GM21529 (cell line): ENCODE measurements around the gene ZBTB5.
"Not testable (repeated sequence)": the region's sequence is repeated elsewhere in the genome, so short reads cannot be mapped to it uniquely, and the experiment has no call there.

Experiments used
- ATAC-seq: cut with Tn5 transposase; IDR thresholded peaks from one replicate; pipeline ENCODE4 v1.9.1; 2021; ENCODE audit not compliant: unreplicated experiment

Gene ZBTB5

DNA sequence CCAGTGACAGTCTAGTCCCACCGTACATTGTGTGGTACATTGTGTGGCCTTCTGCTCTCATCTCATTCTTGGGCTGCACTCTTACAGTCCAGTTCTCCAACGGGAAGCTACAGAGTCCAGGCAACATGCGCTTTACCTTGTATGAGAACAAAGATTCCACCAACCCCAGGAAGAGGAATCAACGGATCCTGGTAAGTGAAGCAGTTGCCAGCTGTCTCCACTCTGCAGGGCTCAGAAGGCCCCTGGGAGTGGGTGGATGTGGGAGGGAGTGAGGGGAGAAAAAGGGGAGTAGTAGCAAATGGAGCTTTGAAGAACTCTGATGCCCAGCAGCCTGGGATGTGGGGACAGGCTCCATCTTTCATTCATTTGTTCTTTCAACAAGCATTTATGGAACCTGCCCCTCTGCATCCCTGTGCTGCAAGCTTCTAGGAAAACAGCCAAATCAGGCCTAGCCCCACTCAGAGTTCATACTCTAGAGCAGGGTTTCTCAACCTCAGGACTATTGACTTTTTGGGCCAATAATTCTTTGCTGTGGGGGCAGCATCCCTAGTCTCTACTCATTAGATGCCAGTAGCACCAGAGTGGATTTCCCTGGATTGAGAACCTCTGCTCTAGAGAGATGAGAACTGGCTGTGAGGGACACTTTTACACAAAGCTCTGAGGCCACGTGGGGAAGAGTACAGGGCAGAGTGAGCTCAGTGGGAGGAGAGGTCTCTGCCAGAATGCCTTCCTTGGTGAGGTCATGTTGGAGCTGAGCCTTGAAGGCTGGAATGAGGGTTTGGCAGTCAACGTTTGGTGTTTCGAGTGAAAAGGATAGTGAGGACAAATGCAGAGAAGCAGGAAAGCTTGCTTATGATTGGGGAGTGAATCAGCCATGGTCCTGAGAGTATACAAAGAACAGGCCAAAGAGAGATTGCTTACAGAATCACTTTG is 21.6 kb upstream of the ZBTB5 start:
- ATAC-seq, result no peak

DNA sequence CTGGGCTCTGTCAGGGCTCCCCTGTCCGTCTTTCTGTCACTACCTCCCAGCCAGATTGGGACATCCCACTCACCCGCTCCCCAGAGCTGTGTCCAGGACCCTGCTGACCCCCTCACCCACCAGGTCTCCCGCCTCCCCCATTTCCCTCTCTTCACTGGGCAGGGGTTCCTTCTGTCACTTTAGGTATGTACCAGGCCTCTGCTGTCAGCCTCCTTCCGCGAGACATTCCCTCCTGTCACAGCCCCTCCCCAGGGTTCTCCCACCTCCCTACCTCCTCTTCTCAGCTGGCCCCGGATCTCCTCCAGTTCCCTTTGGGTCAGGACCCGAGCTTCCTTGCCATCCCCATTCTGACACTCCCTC is 21.0 kb upstream of the ZBTB5 start:
- no peak for ATAC-seq

DNA sequence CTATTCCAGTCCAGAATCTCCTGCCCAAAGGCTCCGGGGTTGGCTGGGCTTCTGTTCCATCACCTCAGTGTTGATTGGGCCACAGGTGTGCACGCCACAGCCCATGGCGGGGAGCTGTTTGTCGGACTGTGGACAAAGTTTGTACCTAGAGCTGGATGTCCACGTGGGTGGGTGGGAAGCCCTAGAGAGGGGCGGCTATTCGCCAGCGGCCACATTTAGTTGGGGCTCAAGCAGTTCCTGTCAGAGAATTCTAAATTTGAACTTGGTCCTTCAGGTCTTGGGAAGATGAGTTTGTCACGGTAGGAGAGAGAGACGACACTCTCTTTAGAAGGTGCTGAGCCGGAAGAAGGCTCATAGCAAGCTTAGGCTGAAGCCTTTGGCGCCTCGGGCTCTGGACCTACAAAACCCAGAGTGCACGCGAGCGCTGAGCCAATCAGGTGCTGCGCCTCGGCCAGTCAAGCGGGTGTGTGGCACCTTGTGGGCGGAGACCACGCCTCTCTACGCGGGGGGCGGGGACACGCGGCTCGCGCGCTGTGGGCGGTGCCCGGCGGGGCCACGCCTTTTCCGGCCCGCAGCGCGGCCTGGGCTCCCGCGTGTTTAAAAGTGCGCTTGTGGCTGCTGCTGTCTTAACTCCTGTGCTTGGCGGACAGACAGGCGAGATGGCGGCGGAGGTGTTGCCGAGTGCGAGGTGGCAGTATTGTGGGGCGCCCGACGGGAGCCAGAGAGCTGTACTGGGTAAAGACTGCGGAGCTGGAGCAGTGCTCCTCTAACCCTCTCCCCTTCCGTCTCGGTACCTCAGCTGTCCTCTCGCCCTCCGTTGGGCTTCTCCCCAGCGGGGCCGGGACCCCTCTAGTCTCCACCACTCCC is 20.4 kb upstream of the ZBTB5 start, which contains the start of gene POLR1E:
TSS of gene POLR1E (plus strand) at position 560 of the 867 bp plus-strand sequence. CDS start at position 660, 100 bp downstream.
- ATAC-seq, result peak; percentile 95

DNA sequence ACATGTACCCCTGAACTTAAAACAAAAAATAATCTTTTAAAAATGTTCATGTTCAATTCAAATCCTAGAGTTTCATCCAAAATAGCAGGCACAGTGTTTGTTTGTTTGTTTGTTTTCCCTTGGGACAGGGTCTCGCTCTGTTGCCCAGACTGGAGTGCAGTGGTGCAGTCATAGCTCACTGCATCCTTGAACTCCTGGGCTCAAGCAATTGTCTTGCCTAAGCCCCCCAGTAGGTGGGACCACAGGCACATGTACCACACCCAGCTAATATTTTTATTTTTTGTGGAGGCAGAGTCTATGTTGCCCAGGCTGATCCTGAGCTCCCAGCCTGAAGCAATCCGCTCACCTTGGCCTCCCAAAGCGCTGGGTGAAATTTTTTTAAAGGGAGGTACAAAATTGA is 15.5 kb upstream of the ZBTB5 start:
- no peak for ATAC-seq

DNA sequence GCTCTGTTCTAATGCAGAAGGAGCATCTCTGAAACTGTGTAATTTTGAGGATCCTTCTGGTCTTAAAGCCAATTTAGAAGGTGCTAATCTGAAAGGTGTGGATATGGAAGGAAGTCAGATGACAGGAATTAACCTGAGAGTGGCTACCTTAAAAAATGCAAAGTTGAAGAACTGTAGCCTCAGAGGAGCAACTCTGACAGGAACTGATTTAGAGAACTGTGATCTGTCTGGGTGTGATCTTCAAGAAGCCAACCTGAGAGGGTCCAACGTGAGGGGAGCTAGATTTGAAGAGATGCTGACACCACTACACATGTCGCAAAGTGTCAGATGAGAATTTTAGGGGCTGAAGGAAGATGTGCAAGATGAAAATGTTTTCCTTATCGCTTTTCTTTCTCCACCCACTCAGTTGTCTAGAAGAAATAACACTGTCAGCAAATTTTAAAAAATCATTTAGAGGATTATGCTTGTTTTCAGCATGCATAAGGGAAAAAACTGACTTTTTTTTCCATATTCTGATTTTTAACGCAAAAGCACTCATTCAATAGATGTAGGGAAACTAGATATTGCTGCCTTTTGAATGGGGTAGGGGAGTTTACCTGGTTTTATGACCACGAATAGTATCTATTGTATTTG is 12.9 kb upstream of the ZBTB5 start:
- not testable (repeated sequence) for ATAC-seq

DNA sequence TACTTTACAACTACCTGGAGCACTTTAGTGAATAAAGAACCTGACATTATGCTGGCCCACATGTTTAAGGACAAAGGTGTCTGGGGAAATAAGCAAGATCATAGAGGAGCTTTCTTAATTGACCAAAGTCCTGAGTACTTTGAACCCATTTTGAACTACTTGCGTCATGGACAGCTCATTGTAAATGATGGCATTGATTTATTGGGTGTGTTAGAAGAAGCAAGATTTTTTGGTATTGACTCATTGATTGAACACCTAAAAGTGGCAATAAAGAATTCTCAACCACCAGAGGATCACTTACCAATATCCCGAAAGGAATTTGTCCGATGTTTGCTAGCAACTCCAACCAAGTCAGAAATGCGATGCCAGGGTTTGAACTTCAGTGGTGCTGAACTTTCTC is 12.2 kb upstream of the ZBTB5 start:
- not testable (repeated sequence) for ATAC-seq

DNA sequence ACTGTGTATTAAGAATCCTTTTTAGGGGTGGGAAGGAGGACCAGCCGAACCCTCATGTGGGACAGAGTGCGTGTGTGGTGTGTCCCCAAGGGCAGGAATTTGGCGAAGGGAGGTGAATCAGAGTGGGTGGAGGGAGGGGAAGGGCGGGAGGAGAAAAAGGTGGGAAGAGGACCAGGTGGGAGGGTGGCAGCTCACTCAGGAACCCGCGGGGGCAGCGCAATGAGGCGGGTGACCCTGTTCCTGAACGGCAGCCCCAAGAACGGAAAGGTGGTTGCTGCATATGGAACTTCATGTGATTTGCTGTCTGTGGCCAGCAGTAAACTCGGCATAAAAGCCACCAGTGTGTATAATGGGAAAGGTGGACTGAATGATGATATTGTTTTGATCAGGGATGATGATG is 11.7 kb upstream of the ZBTB5 start:
- ATAC-seq, result no peak

DNA sequence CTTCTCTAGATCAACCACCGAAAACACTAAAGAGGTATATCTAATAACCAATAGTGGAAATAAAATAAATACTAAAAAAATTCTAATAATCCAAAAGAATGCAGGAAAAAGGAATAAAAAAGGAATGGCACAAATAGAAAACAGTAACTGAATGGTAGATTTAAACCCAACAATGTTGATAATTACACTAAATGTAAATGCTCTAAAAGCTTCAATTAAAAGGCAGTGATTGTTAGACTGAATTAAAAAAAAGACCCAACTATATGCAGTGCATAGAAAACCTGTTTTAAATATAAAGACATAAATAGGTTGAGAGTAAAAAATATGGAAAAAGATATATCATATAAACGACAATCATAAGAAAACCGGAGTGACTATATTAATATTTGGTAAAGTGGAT is 9.2 kb upstream of the ZBTB5 start:
- no peak for ATAC-seq

DNA sequence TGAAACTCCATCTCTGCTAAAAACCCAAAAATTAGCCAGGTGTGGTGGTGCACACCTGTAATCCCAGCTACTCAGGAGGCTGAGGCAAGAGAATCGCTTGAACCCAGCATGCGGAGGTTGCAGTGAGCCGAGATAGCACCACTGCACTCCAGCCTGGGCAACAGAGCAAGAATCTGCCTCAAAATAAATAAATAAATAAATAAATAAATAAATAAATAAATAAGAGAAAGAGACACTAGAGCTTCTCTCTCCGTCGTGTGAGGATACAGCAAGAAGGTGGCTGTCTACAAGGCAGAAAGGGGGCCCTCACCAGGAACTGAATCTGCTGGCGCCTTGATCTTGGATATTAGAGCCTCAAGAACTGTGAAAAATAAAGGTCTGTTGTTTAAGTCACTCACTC is 8.7 kb upstream of the ZBTB5 start:
- not testable (repeated sequence) for ATAC-seq

DNA sequence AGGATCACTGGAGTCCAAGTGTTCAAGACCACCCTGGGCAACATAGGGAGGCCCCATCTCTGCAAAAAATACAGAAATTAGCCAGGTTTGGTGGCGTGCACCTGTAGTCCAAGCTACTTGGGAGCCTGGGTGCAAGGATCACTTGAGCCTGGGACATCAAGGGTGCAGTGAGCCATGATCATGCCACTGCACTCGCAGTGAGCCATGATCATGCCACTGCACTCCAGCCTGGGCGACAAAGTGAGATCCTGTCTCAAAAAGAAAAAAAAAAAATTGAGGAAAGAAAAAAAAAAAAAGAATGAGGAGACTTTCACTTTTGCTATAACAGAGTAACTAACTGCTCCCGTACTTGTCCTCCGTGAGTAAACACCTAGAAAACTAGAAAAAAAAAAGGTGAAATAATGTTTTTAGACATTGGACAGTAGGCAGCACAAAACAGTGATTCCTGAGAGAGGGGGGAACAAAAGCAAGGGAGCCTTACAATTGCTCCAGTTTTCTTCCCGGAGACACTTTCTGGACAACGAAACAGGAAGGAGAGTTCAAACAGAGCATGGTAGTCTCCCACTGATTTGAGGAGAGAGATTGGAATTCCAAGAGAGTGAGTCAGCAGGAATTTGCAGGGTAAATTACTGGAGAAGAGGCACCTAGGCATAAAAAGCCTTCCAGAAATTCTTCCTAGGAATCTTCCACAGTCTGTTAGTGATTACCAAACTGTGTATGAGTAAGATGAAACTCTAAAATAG is 6.9 kb upstream of the ZBTB5 start:
- ATAC-seq, result no peak

DNA sequence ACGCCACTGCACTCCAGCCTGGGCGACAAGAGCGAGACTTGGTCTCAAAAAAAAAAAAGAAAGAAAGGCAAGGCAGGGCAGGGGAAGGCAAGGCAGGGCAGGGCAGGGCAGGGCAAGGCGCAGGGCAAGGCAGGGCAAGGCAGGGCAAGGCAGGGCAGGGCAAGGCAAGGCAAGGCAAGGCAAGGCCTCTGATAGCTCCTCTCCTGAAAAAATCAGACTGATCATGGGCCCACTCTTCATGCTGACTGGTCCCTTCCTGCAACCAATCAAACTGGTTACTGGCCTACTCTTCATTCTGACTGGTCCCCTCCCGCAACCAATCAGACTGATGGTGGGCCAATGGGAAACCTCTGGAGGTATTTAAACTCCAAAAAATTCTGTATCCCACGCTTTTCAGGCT is 3.4 kb upstream of the ZBTB5 start:
- ATAC-seq, result no peak

DNA sequence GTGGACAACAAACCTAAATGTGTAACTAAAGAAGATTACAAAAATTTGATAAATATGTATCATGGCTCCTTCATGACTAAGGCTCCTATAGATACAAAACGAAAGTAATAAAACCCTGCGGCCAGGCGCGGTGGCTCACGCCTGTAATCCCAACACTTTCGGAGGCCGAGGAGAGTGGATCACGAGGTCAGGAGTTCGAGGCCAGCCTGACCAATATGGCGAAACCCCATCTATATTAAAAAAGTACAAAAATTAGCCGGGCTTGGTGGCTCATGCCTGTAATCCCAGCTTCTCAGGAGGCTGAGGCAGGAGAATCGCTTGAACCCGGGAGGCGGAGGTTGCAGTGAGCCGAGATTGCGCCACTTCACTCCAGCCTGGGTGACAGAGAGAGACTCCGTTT is 2.3 kb upstream of the ZBTB5 start:
- ATAC-seq, result not testable (repeated sequence)

DNA sequence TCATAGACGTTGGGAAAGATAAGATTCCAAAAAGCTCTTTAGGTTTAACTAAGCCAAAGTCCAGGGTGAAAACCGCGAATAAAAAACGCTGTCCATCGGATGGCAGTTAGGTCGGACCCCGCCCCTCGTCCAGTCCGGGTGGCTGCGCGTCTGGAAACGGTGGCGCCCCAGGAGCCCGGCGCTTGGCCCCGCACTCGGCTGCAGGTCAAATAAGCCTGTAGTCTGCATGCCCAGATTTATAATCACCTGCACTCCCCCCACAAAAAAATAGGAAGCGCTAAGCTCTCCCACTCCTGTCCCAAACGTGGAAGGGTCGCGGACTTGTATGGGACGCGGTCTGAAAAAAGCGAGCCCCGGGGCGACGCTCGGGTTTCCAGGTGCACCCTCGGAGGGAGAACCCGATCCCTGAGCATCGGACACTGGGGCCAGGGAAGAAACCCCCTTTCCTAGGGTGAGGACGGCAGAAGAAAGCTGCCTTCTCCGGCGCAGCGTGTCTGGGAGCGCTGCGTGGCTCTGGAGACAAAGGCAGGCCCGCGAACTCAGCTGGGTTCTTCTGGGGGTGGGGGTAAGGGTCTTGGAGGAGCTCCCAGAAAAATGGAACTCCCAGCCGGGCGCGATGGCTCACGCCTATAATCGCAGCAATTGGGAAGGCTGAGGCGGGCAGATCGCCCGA is 923 bp upstream of the ZBTB5 start:
- ATAC-seq, result peak; percentile 4

DNA sequence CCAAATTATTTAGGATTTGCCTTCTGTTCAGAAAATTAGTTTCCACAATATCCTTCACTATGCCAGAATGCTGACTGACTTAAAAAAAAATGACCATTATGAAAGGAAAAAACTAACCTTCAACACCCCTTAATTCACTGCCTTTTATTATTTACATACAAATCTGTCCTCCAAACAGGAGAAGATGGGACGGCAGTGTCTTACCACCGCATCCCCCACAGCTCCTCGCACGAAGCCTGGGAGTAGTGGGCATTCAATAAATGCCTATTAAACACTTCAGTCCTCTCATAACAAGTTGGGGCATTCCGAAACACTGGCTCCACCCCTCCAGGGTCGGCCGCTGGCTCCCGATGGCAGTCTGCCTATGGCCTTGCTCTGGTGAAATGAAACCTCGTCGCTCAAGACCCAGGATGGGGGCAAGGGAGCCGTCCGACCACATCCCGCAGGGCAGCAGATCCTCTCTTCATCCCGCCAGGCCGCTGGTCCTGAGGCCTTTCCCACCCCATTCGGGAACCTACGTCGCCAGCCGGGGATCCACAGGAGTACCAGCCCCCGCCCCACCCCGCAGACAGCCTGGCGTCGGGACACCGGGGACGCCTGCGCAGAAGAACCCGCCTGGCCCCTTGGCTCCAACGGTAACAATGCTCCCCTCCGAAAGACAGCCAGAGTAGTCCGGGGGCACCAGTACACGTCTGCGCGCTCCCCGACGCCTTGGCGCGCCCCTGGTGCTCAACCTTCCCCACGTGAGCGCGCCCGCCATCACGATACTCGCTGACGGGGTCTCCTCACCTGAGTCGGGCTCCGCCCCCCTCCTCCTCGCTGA is 613 bp downstream of the ZBTB5 start:
- ATAC-seq, result peak; percentile 19

DNA sequence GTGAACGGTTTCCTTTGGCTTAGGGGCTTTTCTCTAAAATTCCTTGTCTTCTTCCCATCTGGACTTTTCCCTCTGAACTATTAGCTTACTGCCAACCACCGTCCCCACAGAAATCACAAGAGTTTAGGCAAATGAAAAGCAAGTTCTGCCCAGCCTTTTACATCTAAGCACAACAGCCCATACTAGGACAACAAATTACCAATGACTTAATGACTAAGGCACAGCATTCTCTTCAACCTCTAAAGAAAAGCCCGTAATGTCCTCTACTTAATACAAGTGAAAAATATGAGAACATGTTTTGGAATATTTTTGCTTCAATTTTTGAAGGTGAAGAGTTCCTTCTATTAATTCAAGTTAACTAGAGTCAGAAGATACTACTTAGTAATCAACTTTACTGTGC is 1.2 kb downstream of the ZBTB5 start:
- no peak for ATAC-seq

DNA sequence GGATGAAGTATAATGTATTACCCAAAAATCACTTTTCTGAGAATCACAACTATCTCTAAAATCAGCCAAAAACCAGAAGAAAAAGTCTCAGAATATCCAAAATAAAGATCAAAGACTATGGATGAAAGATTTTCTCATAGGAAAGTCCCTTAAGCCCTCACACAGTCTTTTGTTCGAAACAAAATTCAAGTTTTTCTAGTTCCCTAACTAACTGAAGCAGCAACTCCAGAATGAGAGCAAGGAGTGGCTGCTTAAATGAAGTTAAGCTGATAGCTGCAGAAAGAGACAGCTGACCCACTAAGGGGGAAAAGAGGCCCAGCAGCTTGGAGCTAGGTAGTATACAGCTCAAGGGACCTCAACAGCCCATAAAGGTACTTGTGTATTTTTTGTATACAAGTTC is 8.4 kb downstream of the ZBTB5 start:
- no peak for ATAC-seq

DNA sequence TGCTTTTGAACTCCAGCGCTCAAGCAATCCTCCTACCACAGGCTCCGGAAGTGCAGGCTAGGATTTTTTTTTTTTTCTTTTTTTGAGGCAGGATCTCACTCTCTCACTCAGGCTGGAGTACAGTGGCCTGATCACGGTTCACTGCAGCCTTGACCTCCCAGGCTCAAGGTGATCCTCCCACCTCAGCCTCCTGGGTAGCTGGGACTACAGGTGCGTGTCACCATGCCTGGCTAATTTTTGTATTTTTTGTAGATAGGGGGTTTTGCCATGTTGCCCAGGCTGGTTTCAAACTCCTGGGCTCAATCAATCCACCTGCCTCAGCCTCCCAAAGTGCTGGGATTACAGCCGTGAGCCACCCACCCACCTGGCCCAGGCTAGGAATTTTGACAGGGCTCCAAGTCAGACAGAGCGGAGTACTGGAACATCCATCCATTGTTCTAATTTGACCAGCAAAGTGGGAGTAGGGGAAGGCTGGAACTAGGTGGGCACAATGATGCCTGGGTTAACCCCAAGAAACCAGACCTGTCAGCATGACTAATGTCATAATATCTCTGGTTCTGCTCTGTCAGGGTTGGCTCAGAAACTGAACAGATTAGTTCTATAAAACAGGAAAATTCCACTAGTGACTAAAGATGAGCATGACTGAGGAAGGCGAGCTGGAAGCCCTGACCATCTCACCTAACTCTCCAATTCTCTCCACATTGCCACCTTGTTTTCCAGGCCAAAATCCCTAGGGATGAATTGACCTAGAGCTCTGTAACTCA is 9.2 kb downstream of the ZBTB5 start:
- ATAC-seq, result no peak

DNA sequence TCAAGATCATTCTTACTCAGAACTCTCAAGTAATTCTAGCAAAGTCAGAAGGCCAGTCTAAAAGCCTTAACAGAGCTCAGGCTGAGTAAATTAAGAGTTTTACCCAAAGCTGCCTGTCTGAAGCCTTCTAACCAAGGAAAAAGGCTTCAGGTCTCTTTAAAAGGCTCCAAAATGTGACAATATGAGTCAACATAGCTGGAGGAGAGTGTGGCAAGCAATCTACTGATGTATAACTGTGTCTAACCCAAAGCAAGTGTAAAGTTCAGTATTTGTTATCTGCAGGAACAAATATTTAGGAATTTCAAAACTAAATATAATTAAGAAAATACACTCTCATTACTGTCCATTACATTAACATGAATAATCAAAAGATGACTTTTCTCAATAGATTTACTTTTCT is 11.0 kb downstream of the ZBTB5 start:
- no peak for ATAC-seq

DNA sequence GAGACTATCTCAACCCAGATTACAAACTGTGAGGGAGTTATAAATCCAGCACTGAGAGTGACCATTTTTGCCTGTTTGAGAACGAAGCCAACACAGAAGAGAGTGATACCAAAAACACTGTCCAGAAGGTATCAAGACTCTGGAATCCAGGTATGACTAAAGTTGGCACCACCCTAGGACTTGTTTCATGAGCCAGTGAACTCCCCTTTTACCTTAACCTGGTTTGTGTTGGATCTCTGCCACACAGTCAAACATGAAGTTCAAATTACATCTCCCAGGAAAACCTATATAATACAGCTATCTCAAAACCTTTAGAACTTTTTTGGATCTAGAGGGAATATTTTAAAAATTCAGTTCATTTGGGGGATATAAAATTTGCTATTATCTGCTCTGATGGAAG is 11.4 kb downstream of the ZBTB5 start:
- ATAC-seq, result no peak
